ENCODE data around the gene TMEM132A. TPM values are rescaled to one million over a fixed set of nuclear protein-coding genes. Genes with fewer than 3 reads are reported as not detected.

TMEM132A gene
- total RNA-seq, 1 donor from 2014 or later = 2.4 TPM

DNA sequence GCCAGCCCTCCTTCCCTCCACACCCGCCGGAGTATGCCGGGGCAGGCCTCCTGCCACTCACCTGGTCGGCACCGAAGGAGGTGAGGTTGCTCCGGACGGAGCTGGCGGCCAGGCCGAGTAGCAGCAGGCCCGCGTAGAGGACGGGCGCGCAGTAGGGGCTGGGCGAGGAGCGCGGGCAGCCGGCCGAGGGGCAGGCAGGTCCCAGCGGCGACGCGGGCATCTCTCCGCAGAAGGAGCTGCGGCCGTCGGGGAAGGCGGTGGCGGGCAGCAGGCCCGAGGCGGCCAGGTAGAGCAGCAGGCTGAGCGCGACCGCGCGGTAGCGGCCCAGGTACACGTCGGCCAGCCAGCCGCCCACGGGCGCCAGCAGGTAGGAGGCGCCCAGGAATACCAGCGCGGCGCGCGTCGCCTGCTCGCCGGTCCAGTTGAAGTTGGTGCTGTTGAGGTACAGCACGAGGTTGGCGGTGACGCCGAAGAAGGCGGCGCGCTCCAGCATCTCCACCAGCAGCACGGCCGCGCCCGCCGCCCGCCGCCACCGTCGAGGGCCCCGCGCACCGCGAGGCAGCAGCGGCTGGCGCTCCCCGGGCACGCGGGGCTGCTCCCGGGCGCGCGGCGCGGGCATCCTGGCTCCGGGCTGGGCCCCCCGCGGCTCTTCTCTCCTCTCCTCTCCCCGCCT lies 26.8 kb downstream of the TMEM132A start:
- no peak overlapping the region for H3K27ac Mint-ChIP-seq
- peaks cover 34% of the 10 kb centered on the region for H3K27me3 Mint-ChIP-seq (ENCODE audit: insufficient read depth)
- peak overlapping the region; percentile 78 for H3K4me3 Mint-ChIP-seq
- intact Hi-C loops (cut with micrococcal nuclease) = no loop called here
- H3K36me3 Mint-ChIP-seq (ENCODE audit: low read depth) = no peaks in the 10 kb centered on the region
- no peak for DNase-seq (ENCODE audit: low spot score)
- peaks cover 15% of the 10 kb centered on the region for H3K4me1 Mint-ChIP-seq (ENCODE audit: low read depth)
- H3K9me3 Mint-ChIP-seq = no peaks in the 10 kb centered on the region

DNA sequence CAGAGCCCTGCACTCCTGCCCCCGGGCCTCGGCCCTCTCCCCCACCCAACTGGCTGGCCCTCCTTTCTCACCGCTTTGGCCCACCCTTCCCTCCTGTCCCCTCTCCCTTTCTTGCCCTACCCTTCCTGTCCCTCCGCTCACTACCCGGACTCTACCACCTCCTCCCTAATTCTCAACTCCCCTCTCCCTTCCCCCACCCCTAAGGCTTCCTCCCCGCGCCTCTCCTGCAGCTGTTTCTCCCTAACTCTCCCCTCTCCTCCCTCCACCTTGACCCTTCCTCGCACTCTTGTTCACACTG lies 27.3 kb downstream of the TMEM132A start:
- H3K27ac Mint-ChIP-seq = peak overlapping the region; percentile 48
- intact Hi-C loops (cut with micrococcal nuclease) = no loop called here
- no peaks in the 10 kb centered on the region for H3K36me3 Mint-ChIP-seq (ENCODE audit: low read depth)
- DNase-seq (ENCODE audit: low spot score) = no peak
- peak overlapping the region; percentile 78 for H3K4me3 Mint-ChIP-seq
- peaks cover 31% of the 10 kb centered on the region for H3K27me3 Mint-ChIP-seq (ENCODE audit: insufficient read depth)
- H3K9me3 Mint-ChIP-seq = no peaks in the 10 kb centered on the region
- H3K4me1 Mint-ChIP-seq (ENCODE audit: low read depth) = peaks cover 15% of the 10 kb centered on the region

DNA sequence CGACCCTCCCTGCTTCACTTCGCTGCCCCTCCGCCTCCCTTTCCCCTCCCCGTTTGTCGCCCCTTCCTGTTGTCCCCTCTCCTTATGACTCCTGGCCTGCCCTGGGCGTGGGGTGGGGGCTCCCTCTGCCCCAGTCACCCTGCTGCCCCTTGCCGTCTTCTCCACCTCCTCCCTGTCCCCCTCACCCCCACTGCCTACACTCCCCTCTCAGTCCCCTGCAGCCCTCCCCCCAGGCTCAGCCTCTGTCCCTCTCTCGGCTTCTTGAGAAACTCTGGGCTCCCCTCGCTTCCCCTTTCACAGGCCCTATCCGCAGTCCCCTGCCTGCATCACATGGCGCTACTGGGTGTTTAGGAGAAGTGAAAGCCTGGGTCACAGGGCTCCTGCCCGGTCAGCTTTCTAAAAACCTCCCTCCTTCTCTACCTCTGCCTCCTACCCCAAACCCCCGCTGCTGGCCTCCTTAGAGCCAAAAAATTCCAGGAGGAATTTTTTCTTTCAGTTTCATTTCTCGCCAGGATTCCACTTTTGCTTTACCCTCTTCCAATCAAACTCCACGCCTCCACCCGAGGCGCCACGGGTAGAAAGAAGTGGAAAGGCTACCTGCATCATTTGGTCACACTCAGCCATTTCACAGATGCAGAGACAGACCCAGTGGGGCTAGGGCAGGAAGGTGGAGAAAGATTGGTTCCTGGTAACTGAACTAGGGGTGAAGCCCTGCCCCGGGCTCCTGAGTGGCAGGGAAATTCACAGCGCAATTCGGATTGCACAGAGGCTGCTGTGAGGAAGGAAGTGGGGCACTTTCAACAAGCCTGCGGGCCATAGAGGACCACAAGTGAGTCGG lies 27.9 kb downstream of the TMEM132A start, which contains the start of gene SLC15A3:
TSS of gene SLC15A3 (minus strand) at position 273 of the 838 bp plus-strand sequence. CDS start 625 bp downstream, outside the sequence.
- no peak for DNase-seq (ENCODE audit: low spot score)
- intact Hi-C loops (cut with micrococcal nuclease) = loop anchor here (2.0 kb wide), 1 partner anchor 37 kb away; the partner anchor contains the start of gene TMEM109
- peak within 1 kb of the TSS; percentile 78 for H3K4me3 Mint-ChIP-seq
- H3K36me3 Mint-ChIP-seq (ENCODE audit: low read depth) = no peaks in the 10 kb centered on the region
- peaks cover 15% of the 10 kb centered on the region for H3K4me1 Mint-ChIP-seq (ENCODE audit: low read depth)
- H3K27ac Mint-ChIP-seq = peak within 1 kb of the TSS; percentile 55
- H3K9me3 Mint-ChIP-seq = no peaks in the 10 kb centered on the region
- peaks cover 31% of the 10 kb centered on the region for H3K27me3 Mint-ChIP-seq (ENCODE audit: insufficient read depth)

DNA sequence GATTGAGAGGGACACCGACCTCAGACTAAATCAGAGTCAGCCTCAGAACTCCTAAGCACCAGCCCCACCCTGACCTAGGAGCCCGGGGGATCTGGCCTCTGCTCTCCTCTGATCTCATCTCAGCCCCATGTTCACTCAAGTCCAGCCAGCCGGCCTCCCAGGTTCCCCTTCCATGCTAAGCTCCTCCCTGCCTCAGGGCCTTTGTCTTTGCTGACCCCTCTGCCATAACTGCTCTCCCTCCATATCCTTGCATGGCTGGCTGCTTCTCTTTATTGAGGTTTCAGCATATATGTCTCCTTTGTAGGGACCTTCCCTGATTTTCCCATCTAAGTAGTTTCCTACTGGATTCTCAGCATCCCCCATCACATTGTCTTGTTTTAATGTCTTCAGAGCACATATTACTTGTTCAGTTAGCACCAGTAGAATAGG lies 28.5 kb downstream of the TMEM132A start:
- H3K27me3 Mint-ChIP-seq (ENCODE audit: insufficient read depth) = peaks cover 31% of the 10 kb centered on the region
- peaks cover 15% of the 10 kb centered on the region for H3K4me1 Mint-ChIP-seq (ENCODE audit: low read depth)
- no peak overlapping the region for H3K27ac Mint-ChIP-seq
- DNase-seq (ENCODE audit: low spot score) = no peak
- H3K4me3 Mint-ChIP-seq = no peak overlapping the region
- intact Hi-C loops (cut with micrococcal nuclease) = loop anchor here (2.0 kb wide), 1 partner anchor 38 kb away; the partner anchor contains the start of gene TMEM109
- no peaks in the 10 kb centered on the region for H3K36me3 Mint-ChIP-seq (ENCODE audit: low read depth)
- H3K9me3 Mint-ChIP-seq = no peaks in the 10 kb centered on the region

DNA sequence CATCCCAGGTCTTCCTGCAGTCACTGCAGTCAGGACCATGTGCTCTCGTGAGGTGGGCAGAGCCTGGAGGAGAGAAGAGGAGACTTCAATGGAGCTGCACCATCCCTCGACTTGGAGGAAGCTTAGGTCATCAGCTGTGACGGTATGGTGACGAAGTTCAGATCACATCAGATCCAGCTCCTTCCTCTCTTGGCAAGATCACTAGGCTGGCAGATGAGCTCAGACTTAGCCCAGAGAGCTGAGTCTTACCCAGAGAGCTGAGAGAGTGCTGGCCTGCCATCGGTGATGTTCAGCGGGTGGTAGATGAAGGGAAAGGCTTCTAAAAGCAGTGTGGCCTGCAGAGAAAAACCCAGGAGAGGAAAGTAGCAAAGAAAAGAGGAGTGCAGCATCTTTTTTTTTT lies 29.5 kb downstream of the TMEM132A start:
- no peak for DNase-seq (ENCODE audit: low spot score)
- no peak overlapping the region for H3K27ac Mint-ChIP-seq
- H3K36me3 Mint-ChIP-seq (ENCODE audit: low read depth) = no peaks in the 10 kb centered on the region
- intact Hi-C loops (cut with micrococcal nuclease) = loop anchor here (2.0 kb wide), 1 partner anchor 39 kb away; the partner anchor contains the start of gene TMEM109
- H3K4me1 Mint-ChIP-seq (ENCODE audit: low read depth) = peaks cover 15% of the 10 kb centered on the region
- no peak overlapping the region for H3K4me3 Mint-ChIP-seq
- H3K27me3 Mint-ChIP-seq (ENCODE audit: insufficient read depth) = peaks cover 31% of the 10 kb centered on the region
- no peaks in the 10 kb centered on the region for H3K9me3 Mint-ChIP-seq

DNA sequence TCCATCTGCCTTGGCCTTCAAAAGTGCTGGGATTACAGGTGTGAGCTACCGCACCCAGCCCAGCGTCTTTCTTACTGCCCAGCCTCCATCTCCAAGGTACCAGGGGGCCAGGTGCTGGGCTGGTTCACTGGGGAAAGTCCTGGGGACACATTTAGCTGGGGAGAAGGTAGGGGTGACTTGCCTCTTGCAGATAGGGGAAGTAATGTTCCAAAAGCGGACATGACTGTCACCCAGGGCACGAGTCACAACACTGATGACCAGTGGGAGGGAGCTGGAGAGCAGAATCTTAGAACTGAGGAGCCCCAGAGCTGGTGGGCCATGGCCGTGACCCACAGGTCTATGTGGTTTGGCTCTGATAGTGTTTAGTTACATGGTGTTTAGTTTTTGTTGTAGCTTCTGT lies 30.2 kb downstream of the TMEM132A start:
- peaks cover 15% of the 10 kb centered on the region for H3K4me1 Mint-ChIP-seq (ENCODE audit: low read depth)
- DNase-seq (ENCODE audit: low spot score) = no peak

DNA sequence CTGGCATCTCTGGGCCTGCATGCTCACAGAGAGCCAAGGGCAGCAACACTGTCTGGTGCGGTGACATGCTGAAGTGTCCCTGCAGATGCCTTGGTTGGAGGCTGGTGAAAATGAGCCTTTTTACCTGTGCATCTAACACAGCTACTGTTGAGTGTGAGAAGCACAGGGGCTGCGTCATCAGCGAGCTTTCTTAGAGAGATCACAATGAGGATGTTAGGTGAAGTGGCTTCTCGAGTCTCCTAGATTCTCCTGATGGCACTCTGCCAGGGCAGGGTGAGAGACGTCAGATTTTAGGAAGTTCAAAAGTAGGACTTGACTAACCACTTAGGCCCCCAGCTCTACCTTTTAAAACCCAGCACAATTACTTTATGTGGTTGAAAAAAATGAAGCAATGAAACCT lies 31.3 kb downstream of the TMEM132A start:
- Mint-ChIP-seq H3K9me3 (no peaks in the 10 kb centered on the region), H3K27me3 (ENCODE audit: insufficient read depth) (peaks cover 32% of the 10 kb centered on the region), H3K36me3 (ENCODE audit: low read depth) (no peaks in the 10 kb centered on the region), H3K4me3 (no peak overlapping the region), H3K4me1 (ENCODE audit: low read depth) (peaks cover 15% of the 10 kb centered on the region), H3K27ac (no peak overlapping the region)
- DNase-seq (ENCODE audit: low spot score) = no peak
- intact Hi-C loops (cut with micrococcal nuclease) = no loop called here

More for the DNA sequence above, 30.2 kb downstream of the TMEM132A start:
- no peaks in the 10 kb centered on the region for H3K9me3 Mint-ChIP-seq
- H3K4me3 Mint-ChIP-seq = no peak overlapping the region
- intact Hi-C loops (cut with micrococcal nuclease) = no loop called here
- no peaks in the 10 kb centered on the region for H3K36me3 Mint-ChIP-seq (ENCODE audit: low read depth)
- peaks cover 32% of the 10 kb centered on the region for H3K27me3 Mint-ChIP-seq (ENCODE audit: insufficient read depth)
- no peak overlapping the region for H3K27ac Mint-ChIP-seq

DNA sequence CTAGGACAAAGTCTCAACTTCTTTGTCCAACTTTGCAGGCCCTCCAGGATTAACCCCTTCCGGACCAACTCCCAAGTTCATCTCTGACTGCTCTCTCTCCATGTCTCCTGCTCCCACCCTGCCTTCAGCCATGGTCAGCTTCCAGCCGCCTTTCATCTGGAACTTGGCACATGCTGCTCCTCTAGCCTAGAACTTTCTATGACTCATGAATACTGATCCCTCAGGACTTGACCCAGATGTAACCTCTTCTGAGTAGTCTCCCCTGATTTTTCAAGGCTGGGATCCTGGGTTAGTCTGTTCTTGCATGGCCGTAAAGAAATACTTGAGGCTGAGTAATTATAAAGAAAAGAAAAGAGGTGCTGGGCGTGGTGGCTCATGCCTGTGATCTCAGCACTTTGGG lies 32.9 kb downstream of the TMEM132A start:
- intact Hi-C loops (cut with micrococcal nuclease) = no loop called here
- Mint-ChIP-seq H3K27ac (no peak overlapping the region), H3K27me3 (ENCODE audit: insufficient read depth) (peaks cover 30% of the 10 kb centered on the region), H3K9me3 (no peaks in the 10 kb centered on the region), H3K4me3 (no peak overlapping the region), H3K36me3 (ENCODE audit: low read depth) (no peaks in the 10 kb centered on the region), H3K4me1 (ENCODE audit: low read depth) (peaks cover 9% of the 10 kb centered on the region)
- DNase-seq (ENCODE audit: low spot score) = no peak

DNA sequence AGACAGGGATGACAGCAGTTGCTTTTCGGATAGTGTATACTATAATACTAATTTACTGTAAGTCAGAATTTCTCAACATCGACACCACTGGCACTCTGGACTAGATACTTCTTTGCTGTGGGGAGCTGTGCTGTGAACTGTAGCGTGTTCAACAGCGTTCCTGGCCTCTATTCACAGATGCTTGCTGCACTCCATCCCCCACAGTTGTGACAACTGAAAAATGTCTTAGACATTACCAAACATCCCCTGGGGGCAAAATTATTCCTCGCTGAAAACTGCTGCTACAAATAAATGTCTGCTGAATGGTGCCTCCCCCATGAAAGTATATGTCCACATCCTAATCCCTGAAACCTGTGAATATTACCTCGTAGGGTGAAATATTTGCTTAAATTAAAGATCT lies 35.2 kb downstream of the TMEM132A start:
- intact Hi-C loops (cut with micrococcal nuclease) = no loop called here
- no peaks in the 10 kb centered on the region for H3K36me3 Mint-ChIP-seq (ENCODE audit: low read depth)
- no peak for DNase-seq (ENCODE audit: low spot score)
- H3K4me1 Mint-ChIP-seq (ENCODE audit: low read depth) = no peaks in the 10 kb centered on the region
- H3K4me3 Mint-ChIP-seq = no peak overlapping the region
- no peaks in the 10 kb centered on the region for H3K9me3 Mint-ChIP-seq
- no peak overlapping the region for H3K27ac Mint-ChIP-seq
- H3K27me3 Mint-ChIP-seq (ENCODE audit: insufficient read depth) = peaks cover 26% of the 10 kb centered on the region

DNA sequence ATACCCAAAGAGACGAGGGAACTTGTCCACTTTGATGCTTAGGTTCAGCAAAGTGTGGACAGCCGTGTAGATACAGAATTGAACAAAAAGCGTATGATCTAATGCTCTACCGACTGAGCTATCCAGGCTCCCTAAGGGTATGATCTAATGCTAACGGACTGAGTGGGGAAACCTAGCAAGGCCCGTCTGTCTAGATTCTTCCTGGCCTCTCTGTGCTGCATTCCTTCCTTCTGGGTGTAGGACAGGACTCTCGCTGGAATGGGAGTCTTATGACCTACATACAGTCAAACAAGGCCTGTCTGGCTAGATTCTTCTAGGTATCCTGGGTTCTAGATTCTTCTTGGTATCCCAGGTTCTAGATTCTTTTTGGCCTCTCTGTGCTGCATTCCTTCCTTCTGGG lies 36.1 kb downstream of the TMEM132A start:
- H3K27me3 Mint-ChIP-seq (ENCODE audit: insufficient read depth) = peaks cover 26% of the 10 kb centered on the region
- intact Hi-C loops (cut with micrococcal nuclease) = no loop called here
- no peaks in the 10 kb centered on the region for H3K9me3 Mint-ChIP-seq
- H3K4me1 Mint-ChIP-seq (ENCODE audit: low read depth) = no peaks in the 10 kb centered on the region
- no peak overlapping the region for H3K27ac Mint-ChIP-seq
- DNase-seq (ENCODE audit: low spot score) = no peak
- no peaks in the 10 kb centered on the region for H3K36me3 Mint-ChIP-seq (ENCODE audit: low read depth)
- no peak overlapping the region for H3K4me3 Mint-ChIP-seq

DNA sequence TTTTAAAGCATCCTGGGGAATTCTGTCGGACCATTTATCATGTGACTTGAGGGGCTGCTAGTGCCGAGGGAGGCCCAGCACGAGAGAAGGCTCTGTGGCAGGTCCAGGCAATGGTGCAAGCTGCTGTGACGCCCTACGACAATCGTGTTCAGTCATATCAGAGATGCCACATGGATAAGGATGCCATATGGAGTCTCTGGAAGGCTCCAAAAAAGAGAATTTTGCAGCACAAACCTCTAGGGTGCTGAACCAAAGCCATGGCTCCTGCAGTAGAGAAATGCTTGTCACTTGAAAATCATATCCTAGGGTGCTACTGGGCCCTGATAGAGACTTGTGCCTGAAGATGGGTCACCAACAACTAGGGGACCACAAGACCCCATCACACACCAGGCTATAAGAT lies 40.5 kb downstream of the TMEM132A start:
- no peak for DNase-seq (ENCODE audit: low spot score)
- Mint-ChIP-seq H3K36me3 (ENCODE audit: low read depth) (no peaks in the 10 kb centered on the region), H3K4me1 (ENCODE audit: low read depth) (peaks cover 7% of the 10 kb centered on the region), H3K9me3 (no peaks in the 10 kb centered on the region), H3K27me3 (ENCODE audit: insufficient read depth) (peaks cover 31% of the 10 kb centered on the region), H3K4me3 (no peak overlapping the region), H3K27ac (no peak overlapping the region)
- intact Hi-C loops (cut with micrococcal nuclease) = no loop called here

DNA sequence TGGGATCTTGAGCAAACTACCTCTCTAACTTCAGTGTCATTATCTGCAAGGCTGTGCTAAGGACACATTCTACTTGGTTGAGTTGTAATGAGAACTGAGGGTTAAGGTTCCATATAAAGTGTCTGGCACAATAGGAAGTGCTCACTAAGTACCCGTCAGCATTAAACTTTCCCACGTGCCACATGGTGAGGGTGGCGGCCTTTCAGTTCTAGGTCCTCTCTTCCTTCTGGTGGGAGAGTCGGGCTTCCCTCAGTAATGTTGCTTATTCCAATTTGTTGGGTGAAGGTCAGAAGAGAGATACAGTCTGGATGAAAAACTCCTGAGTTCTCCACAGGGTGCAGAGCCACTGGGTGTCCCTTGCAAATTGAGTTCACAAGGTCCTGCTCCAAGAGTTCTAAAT lies 42.6 kb downstream of the TMEM132A start:
- no peak for DNase-seq (ENCODE audit: low spot score)
- no peaks in the 10 kb centered on the region for H3K9me3 Mint-ChIP-seq
- H3K4me3 Mint-ChIP-seq = no peak overlapping the region
- peaks cover 22% of the 10 kb centered on the region for H3K27me3 Mint-ChIP-seq (ENCODE audit: insufficient read depth)
- H3K36me3 Mint-ChIP-seq (ENCODE audit: low read depth) = no peaks in the 10 kb centered on the region
- intact Hi-C loops (cut with micrococcal nuclease) = no loop called here
- peaks cover 24% of the 10 kb centered on the region for H3K4me1 Mint-ChIP-seq (ENCODE audit: low read depth)
- no peak overlapping the region for H3K27ac Mint-ChIP-seq

DNA sequence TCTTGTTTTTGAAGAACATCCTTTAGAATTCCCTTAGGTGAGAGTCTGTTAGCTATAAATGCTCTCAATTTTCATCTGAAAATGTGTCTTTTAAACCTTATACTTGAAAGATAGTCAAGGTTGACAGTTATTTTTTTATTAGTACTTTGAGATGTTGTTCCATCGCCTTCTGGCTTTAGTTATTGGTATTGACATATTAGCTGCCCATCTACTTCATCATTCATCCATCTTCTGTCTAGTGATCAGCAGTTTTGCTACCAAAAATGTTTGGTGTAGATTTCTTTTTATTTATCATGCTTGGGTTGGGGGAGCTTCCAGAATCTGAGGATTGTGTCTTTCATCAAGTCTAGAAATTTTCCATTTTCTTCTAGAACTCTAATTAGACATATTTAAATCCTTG lies 44.0 kb downstream of the TMEM132A start:
- Mint-ChIP-seq H3K27me3 (ENCODE audit: insufficient read depth) (peaks cover 14% of the 10 kb centered on the region), H3K4me1 (ENCODE audit: low read depth) (peaks cover 25% of the 10 kb centered on the region), H3K9me3 (no peaks in the 10 kb centered on the region), H3K4me3 (no peak overlapping the region), H3K27ac (no peak overlapping the region), H3K36me3 (ENCODE audit: low read depth) (peaks cover 8% of the 10 kb centered on the region)
- DNase-seq (ENCODE audit: low spot score) = no peak
- intact Hi-C loops (cut with micrococcal nuclease) = no loop called here

Measured in activated T-helper 1 cell treated with anti-CD3 and anti-CD28 coated beads, Interleukin-12 subunit alpha, Interleukin-12 subunit beta, Interleukin-2, Interleukin-4 antibody, amounts not matched to agents 30 ng/mL and 10 ng/mL and 1 ng/mL, durations not matched to agents 14 hours and 24 hours and 36 hours (primary cell).